Naive thymus-derived CD8-positive, alpha-beta T cell (primary cell): ENCODE results near the gene OR5D16. TPM values are rescaled to one million over a fixed set of nuclear protein-coding genes. Genes with fewer than 3 reads are reported as not detected.
"Not testable (repeated sequence)": the region's sequence is repeated elsewhere in the genome, so short reads cannot be mapped to it uniquely, and the experiment has no call there.

ENCODE experiments used
- ATAC-seq, 2 donors: fragments of 150-1000 bp; cut with Tn5 transposase in 1 of 2; sonication (Bioruptor Pico), chemical (Tn5 transposase) in 1 of 2; 1 replicate in 1 of 2; 2 replicates in 1 of 2; pipeline ENCODE4 v1.10.0; 2021; ENCODE audit warnings: mild to moderate bottlenecking in 2 of 2, moderate library complexity in 2 of 2
- POLR2A ChIA-PET: fragments of 350-600 bp; sonication (Branson Sonifier 250); formaldehyde crosslinking; loops from one replicate; lab custom pipeline; 2021; ENCODE audit warnings: antibody characterized with exemption; lab: Charles Lee
- DNase-seq, 10 donors: peaks; one replicate each; pipeline versions ENCODE4 v3.0.0 to v3.0.0-alpha.2; 2020 to 2022
- H3K27ac Mint-ChIP-seq, 10 donors: one replicate each; pipeline ENCODE4 v1.8.0; 2020 to 2022; ENCODE audit warnings: mild to moderate bottlenecking in 10 of 10, mixed read lengths in 10 of 10, moderate library complexity in 4 of 10, inconsistent platforms in 1 of 10
- H3K27me3 Mint-ChIP-seq, 5 donors: one replicate each; pipeline ENCODE4 v1.8.0; 2021 to 2022; ENCODE audit warnings: mixed read lengths in 5 of 5
- H3K36me3 Mint-ChIP-seq, 3 donors: one replicate each; pipeline ENCODE4 v1.8.0; 2020 to 2022; ENCODE audit warnings: mixed read lengths in 3 of 3, mild to moderate bottlenecking in 2 of 3, inconsistent platforms in 1 of 3
- H3K4me1 Mint-ChIP-seq, 4 donors: one replicate each; pipeline ENCODE4 v1.8.0; 2021 to 2022; ENCODE audit warnings: mixed read lengths in 4 of 4
- H3K4me3 Mint-ChIP-seq, 10 donors: one replicate each; pipeline ENCODE4 v1.8.0; 2020 to 2022; ENCODE audit warnings: mild to moderate bottlenecking in 10 of 10, mixed read lengths in 10 of 10, moderate library complexity in 6 of 10, inconsistent platforms in 1 of 10
- H3K9me3 Mint-ChIP-seq, 9 donors: one replicate each; pipeline ENCODE4 v1.8.0; 2020 to 2022; ENCODE audit warnings: mixed read lengths in 9 of 9, mild to moderate bottlenecking in 3 of 9, inconsistent platforms in 1 of 9, moderate library complexity in 1 of 9
- polyA plus RNA-seq, 3 donors: library from polyadenylated mRNA; unstranded; fragments of 300-500 nt; fragmentation: Illumina TruSeq; gene quantifications; one replicate each; pipeline ENCODE4 v1.2.3, GENCODE V29; 2021
- total RNA-seq, 8 experiments: library from RNA in 2 of 8; stranded (reverse) in 2 of 8; gene quantifications; one replicate each; pipeline ENCODE4 v1.2.3 and lab custom pipeline; 2021 to 2026

OR5D16 gene
- total RNA-seq (not detected), polyA plus RNA-seq (not detected), total RNA-seq (lab: John Stamatoyannopoulos, UW) (0 reads per million in 6 experiments)

- H3K27me3 Mint-ChIP-seq, result no peaks in the 10 kb centered on the region
- H3K4me1 Mint-ChIP-seq, result no peaks in the 10 kb centered on the region
- POLR2A ChIA-PET, result no interaction called here
- H3K4me3 Mint-ChIP-seq, result no peak within 1 kb of the TSS
- H3K27ac Mint-ChIP-seq, result no peak within 1 kb of the TSS
- H3K9me3 Mint-ChIP-seq, result peaks cover 7 to 38% (median 17%) of the 10 kb centered on the region in 9 donors
- ATAC-seq (no peak), DNase-seq (no peak)
- no peaks in the 10 kb centered on the region for H3K36me3 Mint-ChIP-seq
Measured at GRCh38 chr11:55838452-55838851, at the start of gene OR5D16. Gene OR5D16, plus strand, starts transcription at chr11:55838752. Its CDS starts 0 bp downstream, at chr11:55838752.

GRCh38 chr11:55791606-55792005 is 46.9 kb upstream of the OR5D16 start:
- H3K27ac Mint-ChIP-seq, result no peak overlapping the region
- no peak for ATAC-seq
- H3K4me1 Mint-ChIP-seq, result no peaks in the 10 kb centered on the region
- no peaks in the 10 kb centered on the region for H3K27me3 Mint-ChIP-seq
- H3K4me3 Mint-ChIP-seq, result no peak overlapping the region
- DNase-seq, result no peak
- peaks cover 7 to 29% (median 13%) of the 10 kb centered on the region in 9 donors for H3K9me3 Mint-ChIP-seq
- no peaks in the 10 kb centered on the region for H3K36me3 Mint-ChIP-seq
- POLR2A ChIA-PET, result no interaction called here

GRCh38 chr11:55793321-55793720 is 45.2 kb upstream of the OR5D16 start:
- Mint-ChIP-seq H3K27me3 (no peaks in the 10 kb centered on the region), H3K4me1 (no peaks in the 10 kb centered on the region), H3K4me3 (no peak overlapping the region), H3K27ac (no peak overlapping the region), H3K36me3 (no peaks in the 10 kb centered on the region), H3K9me3 (peaks cover 5 to 18% (median 9%) of the 10 kb centered on the region in 9 donors)
- ATAC-seq, result no peak
- POLR2A ChIA-PET, result no interaction called here
- DNase-seq, result no peak

GRCh38 chr11:55795256-55795655 is 43.3 kb upstream of the OR5D16 start, which contains the start of gene OR5D14:
Gene OR5D14, plus strand, starts transcription at chr11:55795556. Its CDS starts 0 bp downstream, at chr11:55795556.
- no peak within 1 kb of the TSS for H3K27ac Mint-ChIP-seq
- peaks cover 11 to 34% (median 19%) of the 10 kb centered on the region in 9 donors for H3K9me3 Mint-ChIP-seq
- no peaks in the 10 kb centered on the region for H3K4me1 Mint-ChIP-seq
- H3K27me3 Mint-ChIP-seq, result no peaks in the 10 kb centered on the region
- ATAC-seq, result no peak
- POLR2A ChIA-PET, result no interaction called here
- no peak for DNase-seq
- no peak within 1 kb of the TSS for H3K4me3 Mint-ChIP-seq
- H3K36me3 Mint-ChIP-seq, result no peaks in the 10 kb centered on the region

- H3K4me3 Mint-ChIP-seq, result no peak overlapping the region
- H3K9me3 Mint-ChIP-seq, result peaks cover 0 to 54% (median 24%) of the 10 kb centered on the region in 9 donors
- no peak overlapping the region for H3K27ac Mint-ChIP-seq
- DNase-seq (no peak), ATAC-seq (no peak)
- H3K36me3 Mint-ChIP-seq, result peaks cover 0 to 15% (median 0%) of the 10 kb centered on the region in 3 donors
- no peaks in the 10 kb centered on the region for H3K4me1 Mint-ChIP-seq
- H3K27me3 Mint-ChIP-seq, result no peaks in the 10 kb centered on the region
- POLR2A ChIA-PET, result no interaction called here
Measured at GRCh38 chr11:55806248-55806647, 32.3 kb upstream of the OR5D16 start.

- Mint-ChIP-seq H3K27me3 (no peaks in the 10 kb centered on the region), H3K27ac (no peak within 1 kb of the TSS), H3K9me3 (peaks cover 8 to 42% (median 28%) of the 10 kb centered on the region in 9 donors), H3K36me3 (peaks cover 0 to 8% (median 0%) of the 10 kb centered on the region in 3 donors), H3K4me1 (no peaks in the 10 kb centered on the region), H3K4me3 (no peak within 1 kb of the TSS)
- DNase-seq (no peak), ATAC-seq (no peak)
- POLR2A ChIA-PET, result no interaction called here
Measured at GRCh38 chr11:55811067-55811466, 27.5 kb upstream of the OR5D16 start, which contains the start of gene OR5L1. Gene OR5L1, plus strand, starts transcription at chr11:55811367. Its CDS starts 100 bp downstream, at chr11:55811467.

- H3K27ac Mint-ChIP-seq, result no peak within 1 kb of the TSS
Measured at GRCh38 chr11:55819330-55819729, 19.2 kb upstream of the OR5D16 start, which contains the start of gene OR5D18. Gene OR5D18, plus strand, starts transcription at chr11:55819630. Its CDS starts 0 bp downstream, at chr11:55819630.

GRCh38 chr11:55826919-55827318 is 11.6 kb upstream of the OR5D16 start, which contains the start of gene OR5L2:
Gene OR5L2, plus strand, starts transcription at chr11:55827219. Its CDS starts 0 bp downstream, at chr11:55827219.
- H3K27ac Mint-ChIP-seq, result no peak within 1 kb of the TSS

More at GRCh38 chr11:55819330-55819729, 19.2 kb upstream of the OR5D16 start, which contains the start of gene OR5D18:
- POLR2A ChIA-PET, result no interaction called here
- Mint-ChIP-seq H3K9me3 (peaks cover 8 to 38% (median 19%) of the 10 kb centered on the region in 9 donors), H3K27me3 (no peaks in the 10 kb centered on the region), H3K36me3 (peaks cover 0 to 9% (median 0%) of the 10 kb centered on the region in 3 donors), H3K4me3 (no peak within 1 kb of the TSS), H3K4me1 (peaks cover 0 to 3% (median 0%) of the 10 kb centered on the region in 4 donors)
- DNase-seq (no peak), ATAC-seq (no peak)

GRCh38 chr11:55847453-55847852 is 8.9 kb downstream of the OR5D16 start:
- no peak overlapping the region for H3K27ac Mint-ChIP-seq
- no peaks in the 10 kb centered on the region for H3K27me3 Mint-ChIP-seq
- no peak for DNase-seq
- H3K9me3 Mint-ChIP-seq, result peaks cover 6 to 22% (median 17%) of the 10 kb centered on the region in 9 donors
- POLR2A ChIA-PET, result no interaction called here
- no peaks in the 10 kb centered on the region for H3K36me3 Mint-ChIP-seq
- ATAC-seq, result no peak
- no peaks in the 10 kb centered on the region for H3K4me1 Mint-ChIP-seq
- H3K4me3 Mint-ChIP-seq, result no peak overlapping the region

More at GRCh38 chr11:55826919-55827318, 11.6 kb upstream of the OR5D16 start, which contains the start of gene OR5L2:
- Mint-ChIP-seq H3K27me3 (no peaks in the 10 kb centered on the region), H3K4me3 (no peak within 1 kb of the TSS), H3K9me3 (peaks cover 0 to 25% (median 8%) of the 10 kb centered on the region in 9 donors), H3K4me1 (no peaks in the 10 kb centered on the region), H3K36me3 (no peaks in the 10 kb centered on the region)
- no peak for ATAC-seq
- DNase-seq, result no peak
- POLR2A ChIA-PET, result no interaction called here

- POLR2A ChIA-PET, result no interaction called here
- DNase-seq, result no peak
Measured at GRCh38 chr11:55849037-55849436, 10.5 kb downstream of the OR5D16 start.

GRCh38 chr11:55852141-55852540 is 13.6 kb downstream of the OR5D16 start:
- H3K9me3 Mint-ChIP-seq, result peaks cover 5 to 45% (median 14%) of the 10 kb centered on the region in 9 donors
- H3K4me1 Mint-ChIP-seq, result no peaks in the 10 kb centered on the region
- ATAC-seq (no peak), DNase-seq (no peak)
- no peak overlapping the region for H3K4me3 Mint-ChIP-seq
- H3K36me3 Mint-ChIP-seq, result peaks cover 0 to 4% (median 0%) of the 10 kb centered on the region in 3 donors
- POLR2A ChIA-PET, result no interaction called here
- no peak overlapping the region for H3K27ac Mint-ChIP-seq
- H3K27me3 Mint-ChIP-seq, result no peaks in the 10 kb centered on the region

More at GRCh38 chr11:55849037-55849436, 10.5 kb downstream of the OR5D16 start:
- Mint-ChIP-seq H3K4me3 (no peak overlapping the region), H3K9me3 (peaks cover 8 to 38% (median 21%) of the 10 kb centered on the region in 9 donors), H3K27ac (no peak overlapping the region), H3K36me3 (no peaks in the 10 kb centered on the region), H3K27me3 (no peaks in the 10 kb centered on the region), H3K4me1 (no peaks in the 10 kb centered on the region)
- no peak for ATAC-seq

GRCh38 chr11:55854704-55855103 is 16.2 kb downstream of the OR5D16 start:
- no peaks in the 10 kb centered on the region for H3K4me1 Mint-ChIP-seq
- POLR2A ChIA-PET, result no interaction called here
- H3K4me3 Mint-ChIP-seq, result no peak overlapping the region

GRCh38 chr11:55867354-55867753 is 28.8 kb downstream of the OR5D16 start:
- H3K27me3 Mint-ChIP-seq, ATAC-seq, POLR2A ChIA-PET, DNase-seq, H3K27ac Mint-ChIP-seq, H3K4me1 Mint-ChIP-seq, H3K4me3 Mint-ChIP-seq, H3K36me3 Mint-ChIP-seq: not testable (repeated sequence)
- peaks cover 4 to 25% (median 13%) of the 10 kb centered on the region in 9 donors for H3K9me3 Mint-ChIP-seq

More at GRCh38 chr11:55854704-55855103, 16.2 kb downstream of the OR5D16 start:
- Mint-ChIP-seq H3K9me3 (peaks cover 8 to 46% (median 14%) of the 10 kb centered on the region in 9 donors), H3K27ac (no peak overlapping the region), H3K27me3 (no peaks in the 10 kb centered on the region), H3K36me3 (peaks cover 0 to 9% (median 0%) of the 10 kb centered on the region in 3 donors)
- no peak for DNase-seq
- ATAC-seq, result no peak
